ENCODE measurements around the gene CA11.
A peak's percentile ranks its signal among the peaks of the same experiment; 100 is the strongest.
"Not testable (repeated sequence)": the region's sequence is repeated elsewhere in the genome, so short reads cannot be mapped to it uniquely, and the experiment has no call there.

Gene CA11

DNA sequence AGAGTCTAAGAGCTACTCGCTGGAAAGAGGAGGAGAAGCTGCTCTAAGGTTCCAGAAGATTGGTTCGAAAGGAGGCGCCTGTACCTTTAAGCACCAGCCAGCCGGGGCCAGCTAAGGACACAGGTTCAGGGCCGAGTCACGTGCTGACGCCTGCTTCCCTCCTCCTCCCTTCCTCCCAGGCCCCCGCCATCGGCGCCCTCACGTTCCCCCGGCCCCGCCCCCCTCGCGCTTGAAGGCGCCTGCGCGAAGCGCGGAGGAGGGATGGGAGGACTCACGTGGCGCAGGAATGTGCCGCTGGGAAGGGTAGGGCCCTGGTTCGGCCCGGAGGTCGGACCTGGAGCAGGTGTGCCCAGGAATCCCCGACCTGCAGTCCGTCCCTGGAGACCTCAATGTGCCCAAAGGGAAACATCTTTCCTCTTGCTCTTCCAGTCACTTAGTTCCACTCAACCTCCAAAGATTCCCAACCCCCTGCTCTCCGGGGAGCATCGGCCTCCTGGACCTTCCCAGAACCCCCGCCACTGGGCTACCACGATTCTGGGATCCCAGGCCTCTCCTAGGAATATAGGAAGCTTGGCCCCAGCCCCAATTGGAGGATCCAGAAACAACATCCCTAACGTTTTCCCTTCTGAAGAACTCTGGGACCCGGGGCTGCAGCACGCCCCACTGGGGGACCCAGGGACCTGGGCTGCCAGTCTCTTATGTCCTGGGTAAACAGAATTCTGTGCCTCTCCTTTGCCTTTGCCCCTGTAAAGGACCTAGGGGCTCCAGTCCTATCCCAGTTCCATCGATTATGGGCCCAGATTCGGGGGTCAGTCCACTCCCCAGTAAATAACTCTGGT is 11.3 kb downstream of the CA11 start:
- peak overlapping the region; percentile 68 for H3K4me3 ChIP-seq (ENCODE audit: low read length)
- H3K4me1 ChIP-seq (ENCODE audit: insufficient read depth, low read length), result peaks cover 70% of the 10 kb centered on the region
- no peaks in the 10 kb centered on the region for H3K27me3 ChIP-seq (ENCODE audit: insufficient read depth, low read length)
- no peak overlapping the region for H2AFZ ChIP-seq (ENCODE audit: low read depth, low read length)
- no peaks in the 10 kb centered on the region for H3K9me3 ChIP-seq (ENCODE audit: low read length)
- H3K36me3 ChIP-seq (ENCODE audit: insufficient read depth, low read length), result peaks cover 6% of the 10 kb centered on the region

GRCh38 chr19:48634036-48634342 is 12.0 kb downstream of the CA11 start:
- H3K4me1 ChIP-seq (ENCODE audit: insufficient read depth, low read length), result peaks cover 70% of the 10 kb centered on the region
- no peaks in the 10 kb centered on the region for H3K9me3 ChIP-seq (ENCODE audit: low read length)
- no peak overlapping the region for H3K4me3 ChIP-seq (ENCODE audit: low read length)
- H3K36me3 ChIP-seq (ENCODE audit: insufficient read depth, low read length), result peaks cover 12% of the 10 kb centered on the region
- H3K27me3 ChIP-seq (ENCODE audit: insufficient read depth, low read length), result no peaks in the 10 kb centered on the region
- no peak overlapping the region for H2AFZ ChIP-seq (ENCODE audit: low read depth, low read length)

- Histone ChIP-seq H3K4me1 (ENCODE audit: insufficient read depth, low read length) (peaks cover 65% of the 10 kb centered on the region), H3K36me3 (ENCODE audit: insufficient read depth, low read length) (peaks cover 12% of the 10 kb centered on the region), H3K9me3 (ENCODE audit: low read length) (no peaks in the 10 kb centered on the region), H3K4me3 (ENCODE audit: low read length) (no peak overlapping the region), H3K27me3 (ENCODE audit: insufficient read depth, low read length) (no peaks in the 10 kb centered on the region), H2AFZ (ENCODE audit: low read depth, low read length) (no peak overlapping the region)
Observed at GRCh38 chr19:48633148-48634035, 12.6 kb downstream of the CA11 start.

DNA sequence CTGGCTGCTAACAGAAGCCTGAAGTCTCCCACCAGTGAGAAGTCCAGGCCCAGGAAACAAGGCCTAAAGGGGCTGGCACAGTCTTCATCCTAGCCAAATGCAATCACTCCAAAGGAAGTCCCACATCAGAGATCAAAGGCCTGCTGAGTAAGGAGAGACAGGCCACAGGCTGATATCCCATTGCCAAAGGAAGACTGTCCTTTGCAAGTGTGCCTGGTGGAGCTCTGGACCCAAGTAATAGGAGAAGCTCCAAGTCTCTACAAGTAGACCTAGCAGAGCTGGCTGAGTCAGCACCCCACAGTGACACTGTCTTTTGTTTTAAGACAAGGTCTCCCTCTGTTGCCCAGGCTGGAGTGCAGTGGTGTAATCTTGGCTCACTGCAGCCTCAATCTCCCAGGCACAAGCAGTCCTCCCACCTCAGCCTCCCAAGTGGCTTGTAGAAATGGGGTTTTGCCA is 13.3 kb downstream of the CA11 start:
- no peaks in the 10 kb centered on the region for H3K27me3 ChIP-seq (ENCODE audit: insufficient read depth, low read length)
- H3K4me1 ChIP-seq (ENCODE audit: insufficient read depth, low read length), result peaks cover 64% of the 10 kb centered on the region
- no peaks in the 10 kb centered on the region for H3K9me3 ChIP-seq (ENCODE audit: low read length)
- H2AFZ ChIP-seq (ENCODE audit: low read depth, low read length), result no peak overlapping the region
- H3K36me3 ChIP-seq (ENCODE audit: insufficient read depth, low read length), result peaks cover 12% of the 10 kb centered on the region
- H3K4me3 ChIP-seq (ENCODE audit: low read length), result no peak overlapping the region

- H2AFZ ChIP-seq (ENCODE audit: low read depth, low read length); H3K4me3 ChIP-seq (ENCODE audit: low read length); H3K27me3 ChIP-seq (ENCODE audit: insufficient read depth, low read length); H3K9me3 ChIP-seq (ENCODE audit: low read length): not testable (repeated sequence)
- H3K4me1 ChIP-seq (ENCODE audit: insufficient read depth, low read length), result peaks cover 64% of the 10 kb centered on the region
- H3K36me3 ChIP-seq (ENCODE audit: insufficient read depth, low read length), result peaks cover 14% of the 10 kb centered on the region
Observed at GRCh38 chr19:48632286-48632685, 13.7 kb downstream of the CA11 start.

- Histone ChIP-seq H3K36me3 (ENCODE audit: insufficient read depth, low read length) (peaks cover 17% of the 10 kb centered on the region), H3K27me3 (ENCODE audit: insufficient read depth, low read length) (no peaks in the 10 kb centered on the region), H3K4me3 (ENCODE audit: low read length) (no peak overlapping the region), H2AFZ (ENCODE audit: low read depth, low read length) (no peak overlapping the region), H3K4me1 (ENCODE audit: insufficient read depth, low read length) (peaks cover 58% of the 10 kb centered on the region), H3K9me3 (ENCODE audit: low read length) (no peaks in the 10 kb centered on the region)
Observed at GRCh38 chr19:48631225-48631624, 14.8 kb downstream of the CA11 start.

DNA sequence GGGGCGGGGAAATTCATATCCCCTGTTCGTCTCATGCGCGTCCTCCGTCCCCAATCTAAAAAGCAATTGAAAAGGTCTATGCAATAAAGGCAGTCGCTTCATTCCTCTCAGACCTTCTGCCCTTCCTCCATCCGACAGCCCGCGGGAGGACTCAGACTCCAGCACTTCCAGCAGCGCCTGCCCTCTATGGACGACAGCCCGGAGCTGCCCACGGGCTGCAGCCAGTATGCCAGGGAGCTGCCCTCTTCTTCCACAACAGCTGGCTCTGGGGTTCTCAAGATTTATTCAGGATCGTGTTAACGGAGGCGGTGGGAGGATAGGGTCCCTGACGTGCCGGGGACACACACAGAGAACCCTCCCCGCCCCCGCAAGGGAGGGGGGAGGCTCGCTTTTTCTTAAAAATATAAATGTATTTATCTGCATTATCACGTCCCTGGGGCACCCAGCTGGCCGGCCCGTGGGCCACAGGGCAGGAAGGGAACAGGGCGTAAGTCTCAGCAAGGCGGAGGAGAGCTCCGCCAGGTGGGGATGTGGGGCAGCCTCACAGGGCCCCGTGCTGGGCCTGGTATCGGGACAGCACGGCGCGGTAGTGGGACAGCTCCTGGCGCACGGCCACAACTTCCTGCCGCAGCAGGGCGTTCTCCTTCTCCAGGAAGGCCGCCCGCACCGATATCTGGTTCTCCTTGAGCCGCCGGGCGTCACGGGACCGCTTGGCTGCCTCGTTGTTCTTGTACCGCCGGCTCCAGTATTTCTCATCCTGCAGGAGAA is 15.5 kb downstream of the CA11 start:
- Histone ChIP-seq H3K27me3 (ENCODE audit: insufficient read depth, low read length) (no peaks in the 10 kb centered on the region), H2AFZ (ENCODE audit: low read depth, low read length) (no peak overlapping the region), H3K4me1 (ENCODE audit: insufficient read depth, low read length) (peaks cover 54% of the 10 kb centered on the region), H3K4me3 (ENCODE audit: low read length) (no peak overlapping the region), H3K9me3 (ENCODE audit: low read length) (no peaks in the 10 kb centered on the region), H3K36me3 (ENCODE audit: insufficient read depth, low read length) (peaks cover 19% of the 10 kb centered on the region)

GRCh38 chr19:48629599-48630295 is 16.2 kb downstream of the CA11 start:
- Histone ChIP-seq H3K4me1 (ENCODE audit: insufficient read depth, low read length) (peaks cover 56% of the 10 kb centered on the region), H3K36me3 (ENCODE audit: insufficient read depth, low read length) (peaks cover 19% of the 10 kb centered on the region), H3K27me3 (ENCODE audit: insufficient read depth, low read length) (no peaks in the 10 kb centered on the region), H3K4me3 (ENCODE audit: low read length) (no peak overlapping the region), H3K9me3 (ENCODE audit: low read length) (no peaks in the 10 kb centered on the region), H2AFZ (ENCODE audit: low read depth, low read length) (no peak overlapping the region)

GRCh38 chr19:48629297-48629598 is 16.7 kb downstream of the CA11 start:
- Histone ChIP-seq H2AFZ (ENCODE audit: low read depth, low read length) (no peak overlapping the region), H3K9me3 (ENCODE audit: low read length) (no peaks in the 10 kb centered on the region), H3K4me1 (ENCODE audit: insufficient read depth, low read length) (peaks cover 56% of the 10 kb centered on the region), H3K4me3 (ENCODE audit: low read length) (no peak overlapping the region), H3K27me3 (ENCODE audit: insufficient read depth, low read length) (no peaks in the 10 kb centered on the region), H3K36me3 (ENCODE audit: insufficient read depth, low read length) (peaks cover 19% of the 10 kb centered on the region)

GRCh38 chr19:48628486-48629296 is 17.3 kb downstream of the CA11 start:
- H2AFZ ChIP-seq (ENCODE audit: low read depth, low read length), result no peak overlapping the region
- H3K9me3 ChIP-seq (ENCODE audit: low read length), result no peaks in the 10 kb centered on the region
- peaks cover 19% of the 10 kb centered on the region for H3K36me3 ChIP-seq (ENCODE audit: insufficient read depth, low read length)
- H3K27me3 ChIP-seq (ENCODE audit: insufficient read depth, low read length), result no peaks in the 10 kb centered on the region
- H3K4me1 ChIP-seq (ENCODE audit: insufficient read depth, low read length), result peaks cover 52% of the 10 kb centered on the region
- no peak overlapping the region for H3K4me3 ChIP-seq (ENCODE audit: low read length)

- Histone ChIP-seq H3K36me3 (ENCODE audit: insufficient read depth, low read length) (peaks cover 19% of the 10 kb centered on the region), H3K4me1 (ENCODE audit: insufficient read depth, low read length) (peaks cover 52% of the 10 kb centered on the region), H3K9me3 (ENCODE audit: low read length) (no peaks in the 10 kb centered on the region), H3K4me3 (ENCODE audit: low read length) (no peak overlapping the region), H3K27me3 (ENCODE audit: insufficient read depth, low read length) (no peaks in the 10 kb centered on the region), H2AFZ (ENCODE audit: low read depth, low read length) (no peak overlapping the region)
Observed at GRCh38 chr19:48627865-48628314, 18.1 kb downstream of the CA11 start.
